HG03469 (cell line): ENCODE results near the gene GJC1.
"Not testable (repeated sequence)": the region's sequence is repeated elsewhere in the genome, so short reads cannot be mapped to it uniquely, and the experiment has no call there.

ENCODE experiments used
- ATAC-seq: cut with Tn5 transposase; IDR thresholded peaks from one replicate; pipeline ENCODE4 v1.9.1; 2021; ENCODE audit warnings: mild to moderate bottlenecking, moderate library complexity, moderate number of reproducible peaks; ENCODE audit not compliant: unreplicated experiment

Gene GJC1

GRCh38 chr17:44846206-44846605 lies 16.1 kb upstream of the GJC1 start:
- ATAC-seq, result no peak

GRCh38 chr17:44844390-44844830 lies 14.3 kb upstream of the GJC1 start:
- no peak for ATAC-seq

- ATAC-seq, result no peak
These were observed 12.7 kb upstream of the GJC1 start for GRCh38 chr17:44842748-44843147.

- no peak for ATAC-seq
These were observed 10.8 kb upstream of the GJC1 start for GRCh38 chr17:44840936-44841335.

- no peak for ATAC-seq
These were observed 10.2 kb upstream of the GJC1 start for GRCh38 chr17:44840274-44840673.

GRCh38 chr17:44837196-44837595 lies 7.1 kb upstream of the GJC1 start:
- no peak for ATAC-seq

GRCh38 chr17:44832805-44833204 lies 2.7 kb upstream of the GJC1 start:
- no peak for ATAC-seq

GRCh38 chr17:44831371-44831770 lies 1.3 kb upstream of the GJC1 start:
- ATAC-seq, result no peak

GRCh38 chr17:44830359-44831288 lies 537 bp upstream of the GJC1 start:
- no peak for ATAC-seq

- no peak for ATAC-seq
These were observed 1.1 kb downstream of the GJC1 start for GRCh38 chr17:44828919-44829522.

- no peak for ATAC-seq
These were observed 2.2 kb downstream of the GJC1 start for GRCh38 chr17:44827863-44828262.

GRCh38 chr17:44826123-44826790 lies 3.8 kb downstream of the GJC1 start:
- no peak for ATAC-seq

- ATAC-seq, result not testable (repeated sequence)
These were observed 4.9 kb downstream of the GJC1 start for GRCh38 chr17:44825236-44825635.

GRCh38 chr17:44820631-44821212 lies 9.4 kb downstream of the GJC1 start:
- ATAC-seq, result no peak

GRCh38 chr17:44818508-44818907 lies 11.6 kb downstream of the GJC1 start:
- ATAC-seq, result not testable (repeated sequence)

- no peak for ATAC-seq
These were observed 17.8 kb downstream of the GJC1 start for GRCh38 chr17:44812263-44812662.

GRCh38 chr17:44808656-44809388 lies 21.3 kb downstream of the GJC1 start:
- ATAC-seq, result not testable (repeated sequence)

- ATAC-seq, result no peak
These were observed 21.9 kb downstream of the GJC1 start for GRCh38 chr17:44808156-44808555.

- ATAC-seq, result no peak
These were observed 22.3 kb downstream of the GJC1 start for GRCh38 chr17:44807817-44808155.

- no peak for ATAC-seq
These were observed 22.8 kb downstream of the GJC1 start for GRCh38 chr17:44807093-44807816.
